Ishikawa (cell line): ENCODE data around the gene MCF2L2.

ENCODE experiments used
- CEBPB ChIP-seq: IDR thresholded peaks from 2 replicates; pipeline ENCODE4 v1.6.1; 2012
- EP300 ChIP-seq: IDR thresholded peaks from 2 replicates; pipeline ENCODE4 v1.6.1; 2012; ENCODE audit warnings: borderline replicate concordance
- MAX ChIP-seq: IDR thresholded peaks from 2 replicates; pipeline ENCODE4 v1.6.1; 2012
- RAD21 ChIP-seq: IDR thresholded peaks from 2 replicates; pipeline ENCODE4 v1.6.1; 2012; ENCODE audit warnings: low read depth
- REST ChIP-seq: IDR thresholded peaks from 2 replicates; pipeline ENCODE4 v1.6.1; 2012; ENCODE audit warnings: low read depth, mild to moderate bottlenecking
- TAF1 ChIP-seq: IDR thresholded peaks from 2 replicates; pipeline ENCODE4 v1.6.1; 2012; ENCODE audit warnings: low read depth, mild to moderate bottlenecking
- TCF12 ChIP-seq: IDR thresholded peaks from 2 replicates; pipeline ENCODE4 v1.6.1; 2012; ENCODE audit warnings: low read depth
- TEAD4 ChIP-seq: IDR thresholded peaks from 2 replicates; pipeline ENCODE4 v1.6.1; 2012
- USF1 ChIP-seq: IDR thresholded peaks from 2 replicates; pipeline ENCODE4 v1.6.1; 2012

GRCh38 chr3:183319371-183319770 is 109.0 kb downstream of the MCF2L2 start:
- no peak for TF ChIP-seq MAX
- no peak for TF ChIP-seq EP300
- no peak for TF ChIP-seq TEAD4
- TF ChIP-seq TCF12: no peak
- no peak for TF ChIP-seq TAF1
- no peak for TF ChIP-seq REST
- no peak for TF ChIP-seq CEBPB
- TF ChIP-seq RAD21: no peak
- TF ChIP-seq USF1: no peak
